ENCODE measurements around the gene ACY1. TPM values are rescaled to one million over a fixed set of nuclear protein-coding genes. Genes with fewer than 3 reads are reported as not detected.

Gene ACY1
- total and polyA plus RNA-seq, 10 of the 15 experiments (the other 5 are each of a cell fraction or from before 2014, with no cell fraction given), result 18.5 to 42.2 (median 27.8) TPM

- Histone ChIP-seq H3K9ac (ENCODE audit: control insufficient read depth, insufficient read depth, low read length) (no peak overlapping the region), H3K27me3 (replicated peaks in 1 of 2; ENCODE audit: control insufficient read depth in 2 of 2, insufficient read depth in 2 of 2, low read length in 1 of 2) (no peaks in the 10 kb centered on the region; a peak in 2 of 4 replicates), H3K9me3 (replicated peaks; ENCODE audit: control insufficient read depth, insufficient read depth, low read length) (no peaks in the 10 kb centered on the region), H4K20me1 (ENCODE audit: control insufficient read depth, insufficient read depth) (no peaks in the 10 kb centered on the region), H2AFZ (ENCODE audit: control insufficient read depth, low read depth, low read length) (no peak overlapping the region), H3K79me2 (ENCODE audit: control insufficient read depth, insufficient read depth, low read length) (peaks cover 9% of the 10 kb centered on the region), H3K4me1 (ENCODE audit: control insufficient read depth, insufficient read depth, low read length) (peaks cover 5% of the 10 kb centered on the region; the same call in 1 of the 2 replicates), H3K4me3 (no peak overlapping the region), H3K36me3 (ENCODE audit: control insufficient read depth in 2 of 2, insufficient read depth in 2 of 2, low read length in 1 of 2) (peaks cover 0 to under 1% of the 10 kb centered on the region in 2 experiments; a peak in 1 of 4 replicates), H3K4me2 (ENCODE audit: control insufficient read depth, insufficient read depth) (no peak overlapping the region), H3K27ac (ENCODE audit: control insufficient read depth, insufficient read depth) (no peak overlapping the region)
- DNase-seq (ENCODE audit: low read depth, low spot score) (no peak), FAIRE-seq (no peak), ATAC-seq (no peak)
- POLR2A ChIA-PET, result interaction anchor here (1.2 kb wide), 1 partner anchor 58 kb away, joined by 3 read pairs; the partner anchor contains the start of gene RRP9
- BruUV-seq (replicated peaks), result no TSS peak
- CTCF ChIA-PET, result interaction anchor here (2.9 to 10.6 kb wide), 6 partner anchors 56 to 339 kb away, joined by 11 to 334 read pairs (median 92); partner anchors contain the start of genes DUSP7, PARP3 and RRP9
- SMC1A ChIA-PET (ENCODE audit: uncharacterized antibody, unreplicated experiment), result interaction anchor here (1.8 to 7.7 kb wide), 5 partner anchors 36 to 144 kb away, joined by 6 to 179 read pairs (median 16); partner anchors contain the start of genes DUSP7, PARP3 and RRP9
- in situ Hi-C loops (cut with MboI) (loop anchor here (5.0 kb wide), 1 partner anchor 142 kb away; no protein-coding TSS in a partner anchor), intact Hi-C loops (cut with micrococcal nuclease; ENCODE audit: unreplicated experiment) (no loop called here)
- RAD21 ChIA-PET (ENCODE audit: unreplicated experiment), result interaction anchor here (2.5 to 8.5 kb wide), 4 partner anchors 37 to 146 kb away, joined by 15 to 165 read pairs (median 72); no protein-coding TSS in a partner anchor
- WGBS (ENCODE audit: insufficient coverage, insufficient replicate concordance, low lambda C conversion rate, missing lambda C conversion rate), result 18% methylated on average over 2 of the region's 2 CpGs
- TF ChIP-seq TARDBP (IDR thresholded peaks at IDR 0.05; ENCODE audit: borderline replicate concordance), result no peak
- no peak for TF ChIP-seq NRF1 (conservative IDR thresholded peaks at IDR 0.05; ENCODE audit: low read depth, low read length)
- TF ChIP-seq POU2F2 (IDR thresholded peaks at IDR 0.05; ENCODE audit: borderline replicate concordance, low read depth, low read length), result no peak
- TF ChIP-seq NFYB (IDR thresholded peaks at IDR 0.05; ENCODE audit: insufficient read depth, low read depth, low read length), result no peak
- no peak for TF ChIP-seq RELB (IDR thresholded peaks at IDR 0.05; ENCODE audit: low read depth)
- TF ChIP-seq SUPT20H (IDR thresholded peaks at IDR 0.05; ENCODE audit: borderline replicate concordance, control insufficient read depth, low read depth, low read length), result no peak
- TF ChIP-seq USF2 (IDR thresholded peaks at IDR 0.05; ENCODE audit: borderline replicate concordance, low read depth, low read length), result no peak
- TF ChIP-seq FOXM1 (IDR thresholded peaks at IDR 0.05; ENCODE audit: low read depth, low read length), result no peak
- TF ChIP-seq PAX8 (IDR thresholded peaks at IDR 0.05), result no peak
- no peak for TF ChIP-seq BCL11A (IDR thresholded peaks at IDR 0.05; ENCODE audit: low read depth, low read length)
- TF ChIP-seq RELA (IDR thresholded peaks at IDR 0.05; ENCODE audit: borderline replicate concordance, partially characterized antibody), result no peak
- TF ChIP-seq USF1 (IDR thresholded peaks at IDR 0.05; ENCODE audit: borderline replicate concordance, extremely low read length, insufficient read depth, low read depth, low read length), result no peak
- TF ChIP-seq YY1 (IDR thresholded peaks at IDR 0.05; ENCODE audit: low read depth, low read length), result no peak
Observed at GRCh38 chr3:51999846-52000245, 16.5 kb downstream of the ACY1 start.

All from GM12878 (cell line).